ENCODE data around the gene SUSD1. TPM values are rescaled to one million over a fixed set of nuclear protein-coding genes. Genes with fewer than 3 reads are reported as not detected.
"Not testable (repeated sequence)": the region's sequence is repeated elsewhere in the genome, so short reads cannot be mapped to it uniquely, and the experiment has no call there.

SUSD1 gene
- total and polyA plus RNA-seq, 2 donors from 2014 or later: 11.0 to 19.8 TPM

- H3K4me1 ChIP-seq (ENCODE audit: control insufficient read depth in 2 of 3, insufficient read depth in 2 of 3, low read depth in 1 of 3, low read length in 3 of 3): peaks cover 0 to 3% (median 0%) of the 10 kb centered on the region in 3 donors
- no peaks in the 10 kb centered on the region for H3K9me3 ChIP-seq (ENCODE audit: control insufficient read depth in 2 of 3, insufficient read depth in 1 of 3, low read length in 3 of 3)
- H3K27me3 ChIP-seq (ENCODE audit: control insufficient read depth, insufficient read depth, low read length): no peaks in the 10 kb centered on the region
- H3K27ac ChIP-seq (ENCODE audit: low read depth in 2 of 2, low read length in 2 of 2): no peak overlapping the region
- DNase-seq (peak in 2 of 5 donors; percentile 33 to 48), FAIRE-seq (no peak)
- intact Hi-C loops (cut with DNase I): no loop called here
- no peak overlapping the region for H3K4me3 ChIP-seq (ENCODE audit: low read length in 3 of 3)
- TF ChIP-seq CTCF (IDR thresholded peaks at IDR 0.05; ENCODE audit: borderline replicate concordance, extremely low read depth, insufficient read depth): no peak
- no peak overlapping the region for H3K9ac ChIP-seq (ENCODE audit: low read length in 3 of 3)
- H3K36me3 ChIP-seq (ENCODE audit: control insufficient read depth in 2 of 3, insufficient read depth in 3 of 3, low read length in 3 of 3): no peaks in the 10 kb centered on the region
These were observed 18.6 kb upstream of the SUSD1 start for GRCh38 chr9:112193572-112194288.

GRCh38 chr9:112190320-112190719 is 15.2 kb upstream of the SUSD1 start:
- H3K4me1 ChIP-seq (ENCODE audit: control insufficient read depth in 2 of 3, insufficient read depth in 2 of 3, low read depth in 1 of 3, low read length in 3 of 3); intact Hi-C loops (cut with DNase I): not testable (repeated sequence)

GRCh38 chr9:112188884-112189283 is 13.8 kb upstream of the SUSD1 start:
- H3K4me3 ChIP-seq (ENCODE audit: low read length in 3 of 3): no peak overlapping the region
- no peak overlapping the region for H3K9ac ChIP-seq (ENCODE audit: low read length in 3 of 3)
- peaks cover 0 to 2% (median 0%) of the 10 kb centered on the region in 3 donors for H3K4me1 ChIP-seq (ENCODE audit: control insufficient read depth in 2 of 3, insufficient read depth in 2 of 3, low read depth in 1 of 3, low read length in 3 of 3)
- H3K36me3 ChIP-seq (ENCODE audit: control insufficient read depth in 2 of 3, insufficient read depth in 3 of 3, low read length in 3 of 3): no peaks in the 10 kb centered on the region
- H3K27me3 ChIP-seq (ENCODE audit: control insufficient read depth, insufficient read depth, low read length): no peaks in the 10 kb centered on the region
- no peak for DNase-seq
- FAIRE-seq: no peak
- H3K27ac ChIP-seq (ENCODE audit: low read depth in 2 of 2, low read length in 2 of 2): no peak overlapping the region
- no peaks in the 10 kb centered on the region for H3K9me3 ChIP-seq (ENCODE audit: control insufficient read depth in 2 of 3, insufficient read depth in 1 of 3, low read length in 3 of 3)
- intact Hi-C loops (cut with DNase I): no loop called here
- no peak for TF ChIP-seq CTCF (IDR thresholded peaks at IDR 0.05; ENCODE audit: borderline replicate concordance, extremely low read depth, insufficient read depth)

More at GRCh38 chr9:112190320-112190719, 15.2 kb upstream of the SUSD1 start:
- not testable (repeated sequence) for H3K27ac ChIP-seq (ENCODE audit: low read depth in 2 of 2, low read length in 2 of 2); FAIRE-seq; DNase-seq; H3K9ac ChIP-seq (ENCODE audit: low read length in 3 of 3); H3K27me3 ChIP-seq (ENCODE audit: control insufficient read depth, insufficient read depth, low read length); H3K9me3 ChIP-seq (ENCODE audit: control insufficient read depth in 2 of 3, insufficient read depth in 1 of 3, low read length in 3 of 3); H3K36me3 ChIP-seq (ENCODE audit: control insufficient read depth in 2 of 3, insufficient read depth in 3 of 3, low read length in 3 of 3); H3K4me3 ChIP-seq (ENCODE audit: low read length in 3 of 3)

GRCh38 chr9:112187404-112187803 is 12.3 kb upstream of the SUSD1 start:
- Histone ChIP-seq H3K9me3 (ENCODE audit: control insufficient read depth in 2 of 3, insufficient read depth in 1 of 3, low read length in 3 of 3) (no peaks in the 10 kb centered on the region), H3K27ac (ENCODE audit: low read depth in 2 of 2, low read length in 2 of 2) (no peak overlapping the region), H3K4me3 (ENCODE audit: low read length in 3 of 3) (no peak overlapping the region), H3K27me3 (ENCODE audit: control insufficient read depth, insufficient read depth, low read length) (no peaks in the 10 kb centered on the region), H3K36me3 (ENCODE audit: control insufficient read depth in 2 of 3, insufficient read depth in 3 of 3, low read length in 3 of 3) (no peaks in the 10 kb centered on the region), H3K9ac (ENCODE audit: low read length in 3 of 3) (no peak overlapping the region), H3K4me1 (ENCODE audit: control insufficient read depth in 2 of 3, insufficient read depth in 2 of 3, low read depth in 1 of 3, low read length in 3 of 3) (no peaks in the 10 kb centered on the region)
- FAIRE-seq: no peak
- TF ChIP-seq CTCF (IDR thresholded peaks at IDR 0.05; ENCODE audit: borderline replicate concordance, extremely low read depth, insufficient read depth): no peak
- peak in 3 of 5 donors; percentile 54 to 83 (median 75) for DNase-seq
- intact Hi-C loops (cut with DNase I): no loop called here

All from kidney (tissue), 14 donors.